Smooth muscle cell (in vitro differentiated cells): ENCODE measurements around the gene ARHGAP35. TPM values are rescaled to one million over a fixed set of nuclear protein-coding genes. Genes with fewer than 3 reads are reported as not detected.

Experiments used
- DNase-seq: peaks from one replicate; lab custom pipeline; 2025; ENCODE audit not compliant: unreplicated experiment; lab: John Stamatoyannopoulos, UW
- H2AFZ ChIP-seq: fragments of 200-600 bp; sonication (generic); 2 replicates; pipeline ENCODE4 v1.6.0; 2016; ENCODE audit warnings: antibody characterized with exemption, low read depth, mild to moderate bottlenecking
- H3F3A ChIP-seq: fragments of 200-600 bp; sonication (generic); 2 replicates; pipeline ENCODE4 v1.6.0; 2017; ENCODE audit warnings: antibody characterized with exemption, low read depth
- H3K27ac ChIP-seq: fragments of 200-600 bp; sonication (generic); 2 replicates; pipeline ENCODE4 v1.5.1; 2016; ENCODE audit warnings: low read depth, mild to moderate bottlenecking
- H3K27me3 ChIP-seq: fragments of 200-600 bp; sonication (generic); 2 replicates; pipeline ENCODE4 v1.6.1; 2016; ENCODE audit warnings: low read depth, mild to moderate bottlenecking
- H3K36me3 ChIP-seq: fragments of 200-600 bp; sonication (generic); 2 replicates; pipeline ENCODE4 v1.5.1; 2016; ENCODE audit warnings: low read depth
- H3K4me1 ChIP-seq: fragments of 200-600 bp; sonication (generic); 2 replicates; pipeline ENCODE4 v1.5.1; 2016; ENCODE audit warnings: low read depth
- H3K4me2 ChIP-seq: fragments of 200-600 bp; sonication (generic); 2 replicates; pipeline ENCODE4 v1.6.0; 2016; ENCODE audit warnings: mild to moderate bottlenecking
- H3K4me3 ChIP-seq: fragments of 200-600 bp; sonication (generic); 2 replicates; pipeline ENCODE4 v1.5.1; 2016; ENCODE audit warnings: mild to moderate bottlenecking
- H3K79me2 ChIP-seq: fragments of 200-600 bp; sonication (generic); 2 replicates; pipeline ENCODE4 v1.6.0; 2016; ENCODE audit warnings: low read depth, mild to moderate bottlenecking
- H3K9ac ChIP-seq: fragments of 200-600 bp; sonication (generic); 2 replicates; pipeline ENCODE4 v1.6.0; 2016; ENCODE audit warnings: low read depth
- H3K9me3 ChIP-seq: fragments of 200-600 bp; sonication (generic); replicated peaks from 2 replicates; pipeline ENCODE4 v1.5.1; 2016; ENCODE audit warnings: low read depth
- H4K20me1 ChIP-seq: fragments of 200-600 bp; sonication (generic); 2 replicates; pipeline ENCODE4 v1.6.0; 2016; ENCODE audit warnings: low read depth
- WGBS: methylation state at CpG from one replicate; pipeline ENCODE4 v1.1.7; 2016; ENCODE audit warnings: low lambda C conversion rate; 5-methylcytosine and 5-hydroxymethylcytosine counted together
- polyA plus RNA-seq: library from polyadenylated mRNA; unstranded; fragments of >200 nt; fragmentation: Nextera tagmentation; extraction: Ambion mirVana; gene quantifications from 2 replicates; pipeline ENCODE4 v1.2.1, GENCODE V29; 2016
- total RNA-seq: library from RNA; depleted of rRNA; stranded (reverse); fragments of >200 nt; gene quantifications from 2 replicates; pipeline ENCODE4 v1.2.3, GENCODE V29; 2014
- TF ChIP-seq, protein P1 (sequence below): fragments of 200-600 bp; sonication (generic); IDR thresholded peaks from 2 replicates; pipeline ENCODE4 v1.5.1; 2017; ENCODE audit warnings: borderline replicate concordance, mild to moderate bottlenecking, antibody characterized with exemption; ENCODE audit not compliant: insufficient read depth, poor library complexity, severe bottlenecking

Gene ARHGAP35
- total and polyA plus RNA-seq, 2 experiments from 2014 or later, result 6.9 to 19.8 TPM

DNA sequence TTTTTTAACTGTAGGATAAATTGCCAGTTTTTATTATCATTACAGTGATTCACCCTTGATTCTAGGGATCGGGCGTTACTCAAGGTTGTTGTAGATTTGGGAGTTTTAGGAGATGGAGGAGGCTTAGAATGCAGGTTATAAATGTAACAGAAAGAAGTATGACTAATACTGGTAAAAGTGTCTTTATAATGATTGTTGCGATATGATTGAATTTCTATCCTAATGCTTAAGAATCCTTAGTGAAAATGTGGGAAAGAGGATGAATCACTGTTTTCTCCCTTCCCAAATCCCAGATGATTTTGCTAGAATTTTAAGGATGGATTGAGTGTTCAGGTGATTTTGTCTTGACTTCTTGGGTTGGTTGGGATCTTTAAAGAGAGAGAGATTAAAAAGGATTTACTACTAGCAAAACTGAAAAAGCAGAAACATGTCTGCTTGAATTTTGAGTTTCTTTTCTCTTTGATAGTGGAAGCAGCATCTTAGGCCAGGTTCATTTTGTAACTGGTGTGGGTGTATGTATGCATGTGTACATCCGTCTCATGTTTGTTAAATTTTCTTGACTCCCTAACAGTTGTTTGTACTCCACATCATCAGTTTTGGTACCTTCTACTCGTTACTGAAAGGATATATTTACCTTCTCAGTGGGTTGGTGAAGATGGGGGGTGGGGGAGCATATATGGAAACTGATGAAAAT lies 25.9 kb downstream of the ARHGAP35 start:
- peaks cover 8% of the 10 kb centered on the region for H3K4me1 ChIP-seq
- no peak overlapping the region for H2AFZ ChIP-seq
- no peaks in the 10 kb centered on the region for H3K9me3 ChIP-seq
- no peaks in the 10 kb centered on the region for H3K27me3 ChIP-seq
- no peak for DNase-seq
- TF ChIP-seq, protein P1, sequence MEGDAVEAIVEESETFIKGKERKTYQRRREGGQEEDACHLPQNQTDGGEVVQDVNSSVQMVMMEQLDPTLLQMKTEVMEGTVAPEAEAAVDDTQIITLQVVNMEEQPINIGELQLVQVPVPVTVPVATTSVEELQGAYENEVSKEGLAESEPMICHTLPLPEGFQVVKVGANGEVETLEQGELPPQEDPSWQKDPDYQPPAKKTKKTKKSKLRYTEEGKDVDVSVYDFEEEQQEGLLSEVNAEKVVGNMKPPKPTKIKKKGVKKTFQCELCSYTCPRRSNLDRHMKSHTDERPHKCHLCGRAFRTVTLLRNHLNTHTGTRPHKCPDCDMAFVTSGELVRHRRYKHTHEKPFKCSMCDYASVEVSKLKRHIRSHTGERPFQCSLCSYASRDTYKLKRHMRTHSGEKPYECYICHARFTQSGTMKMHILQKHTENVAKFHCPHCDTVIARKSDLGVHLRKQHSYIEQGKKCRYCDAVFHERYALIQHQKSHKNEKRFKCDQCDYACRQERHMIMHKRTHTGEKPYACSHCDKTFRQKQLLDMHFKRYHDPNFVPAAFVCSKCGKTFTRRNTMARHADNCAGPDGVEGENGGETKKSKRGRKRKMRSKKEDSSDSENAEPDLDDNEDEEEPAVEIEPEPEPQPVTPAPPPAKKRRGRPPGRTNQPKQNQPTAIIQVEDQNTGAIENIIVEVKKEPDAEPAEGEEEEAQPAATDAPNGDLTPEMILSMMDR, result no peak
- WGBS, result 85% methylated on average over 5 of the region's 5 CpGs
- no peak overlapping the region for H3K9ac ChIP-seq
- H3K4me3 ChIP-seq, result no peak overlapping the region
- peaks cover 58% of the 10 kb centered on the region for H4K20me1 ChIP-seq
- no peak overlapping the region for H3K4me2 ChIP-seq
- peaks cover 85% of the 10 kb centered on the region for H3K79me2 ChIP-seq
- peaks cover 2% of the 10 kb centered on the region for H3F3A ChIP-seq
- H3K27ac ChIP-seq, result no peak overlapping the region
- no peaks in the 10 kb centered on the region for H3K36me3 ChIP-seq

DNA sequence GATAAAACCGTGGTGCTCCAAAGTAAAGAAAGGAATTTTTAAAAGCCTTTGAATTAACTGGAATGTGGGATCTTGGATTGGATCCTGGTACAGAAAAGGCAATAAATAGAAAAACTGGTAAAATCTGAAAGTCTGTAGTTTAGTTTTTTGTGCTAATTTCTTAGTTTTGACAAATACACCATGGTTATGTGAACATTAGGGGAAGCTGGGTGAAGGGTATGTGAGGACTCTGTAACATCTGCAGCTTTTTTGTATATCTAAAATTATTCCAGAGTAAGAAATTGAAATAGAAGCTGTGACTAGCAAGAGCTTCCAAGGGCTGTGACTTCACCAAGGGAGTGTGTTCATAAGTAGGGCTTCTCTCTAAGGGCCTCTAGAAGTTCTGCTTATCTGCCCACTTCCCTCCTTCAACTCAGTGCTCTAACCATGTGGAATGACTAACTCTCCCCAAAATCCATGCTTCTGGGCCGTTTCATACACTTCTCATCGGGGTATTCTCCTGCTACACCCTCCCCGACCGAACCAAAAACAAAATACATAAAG lies 26.5 kb downstream of the ARHGAP35 start:
- Histone ChIP-seq H3K36me3 (no peaks in the 10 kb centered on the region), H3K79me2 (peaks cover 82% of the 10 kb centered on the region), H3K27me3 (no peaks in the 10 kb centered on the region), H3K27ac (no peak overlapping the region), H3K4me3 (no peak overlapping the region), H2AFZ (no peak overlapping the region), H4K20me1 (peaks cover 52% of the 10 kb centered on the region), H3K9ac (no peak overlapping the region), H3F3A (no peaks in the 10 kb centered on the region), H3K4me1 (peaks cover 2% of the 10 kb centered on the region), H3K9me3 (no peaks in the 10 kb centered on the region), H3K4me2 (no peak overlapping the region)
- WGBS, result 89% methylated on average over 5 of the region's 5 CpGs
- no peak for DNase-seq
- TF ChIP-seq, protein P1, result no peak

DNA sequence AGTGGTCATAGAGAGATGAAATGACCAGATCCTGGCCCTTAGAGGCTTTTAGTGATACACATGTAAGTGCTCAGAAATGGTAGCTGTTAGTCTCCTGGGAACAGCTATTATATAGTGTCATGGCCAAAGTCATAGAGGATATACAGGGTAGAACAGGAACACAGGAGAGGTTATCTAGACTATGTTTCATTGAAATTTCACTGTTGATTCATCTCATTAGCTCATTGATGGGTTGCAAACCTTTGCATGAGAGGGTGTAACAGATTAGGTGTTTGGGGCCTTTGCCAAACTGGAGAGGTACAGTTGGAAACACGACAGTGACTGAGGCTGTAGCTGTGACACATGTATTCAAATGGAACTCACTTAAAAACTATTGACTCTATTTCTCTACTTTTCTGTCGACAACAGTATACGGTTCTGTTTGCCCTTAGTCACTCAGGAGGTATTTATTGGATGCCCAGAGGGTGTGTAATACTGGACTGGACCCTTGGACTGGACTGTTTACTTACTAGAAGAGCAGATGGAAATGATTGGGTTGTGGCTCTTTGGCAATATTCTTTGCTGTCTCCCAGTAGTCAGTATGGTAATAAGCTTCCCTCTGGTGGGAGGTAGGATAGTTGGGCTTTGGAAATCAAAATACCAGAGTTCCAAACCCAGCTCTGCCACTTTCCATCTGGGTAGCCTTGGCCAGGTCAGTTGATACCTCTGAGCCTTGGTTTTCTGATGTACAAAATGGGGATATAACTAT lies 29.8 kb downstream of the ARHGAP35 start:
- DNase-seq, result no peak
- Histone ChIP-seq H3K4me2 (peak overlapping the region; percentile 38), H3K27ac (peak overlapping the region; percentile 68), H3K9me3 (no peaks in the 10 kb centered on the region), H3K4me3 (no peak overlapping the region), H3F3A (no peaks in the 10 kb centered on the region), H3K36me3 (no peaks in the 10 kb centered on the region), H3K79me2 (peaks cover 82% of the 10 kb centered on the region), H3K9ac (no peak overlapping the region), H3K4me1 (no peaks in the 10 kb centered on the region), H4K20me1 (peaks cover 24% of the 10 kb centered on the region), H3K27me3 (no peaks in the 10 kb centered on the region), H2AFZ (no peak overlapping the region)
- WGBS, result 16% methylated on average over 3 of the region's 3 CpGs
- TF ChIP-seq, protein P1, result no peak
